Measurements from ENCODE around the gene POLR2B.

POLR2B gene

GRCh38 chr4:57061395-57061794, 82.7 kb downstream of the POLR2B start:
- Histone ChIP-seq H3K4me3 (ENCODE audit: insufficient read depth in 1 of 2, low read depth in 1 of 2, low read length in 2 of 2) (no peak overlapping the region), H3K4me1 (ENCODE audit: control insufficient read depth, insufficient read depth, low read depth, low read length) (peaks cover 27% of the 10 kb centered on the region), H3K9me3 (ENCODE audit: control insufficient read depth, low read length) (no peaks in the 10 kb centered on the region), H4K91ac (ENCODE audit: low read length) (no peak overlapping the region), H3K27me3 (ENCODE audit: control insufficient read depth in 1 of 2, insufficient read depth in 1 of 2, low read length in 2 of 2) (peaks cover 0 to 11% of the 10 kb centered on the region in 2 experiments), H2BK15ac (ENCODE audit: low read depth, poor library complexity, severe bottlenecking) (no peak overlapping the region), H3K23ac (ENCODE audit: low read length in 2 of 2) (no peak overlapping the region), H2BK12ac (ENCODE audit: low read length in 2 of 2) (no peak overlapping the region), H2BK5ac (ENCODE audit: low read depth, low read length, poor library complexity, severe bottlenecking) (no peak overlapping the region), H4K8ac (ENCODE audit: low read length) (no peak overlapping the region), H2AFZ (ENCODE audit: low read depth, low read length) (no peak overlapping the region), H3K79me1 (replicated peaks; ENCODE audit: low read length, poor library complexity, severe bottlenecking) (no peaks in the 10 kb centered on the region), H3K36me3 (ENCODE audit: control insufficient read depth in 1 of 2, insufficient read depth in 2 of 2, low read depth in 1 of 2, low read length in 2 of 2) (peaks cover 0 to 21% of the 10 kb centered on the region in 2 experiments), H2BK120ac (ENCODE audit: low read depth, low read length) (no peak overlapping the region), H3K4ac (ENCODE audit: low read depth in 1 of 2, low read length in 2 of 2) (no peak overlapping the region), H2AK5ac (ENCODE audit: low read length, severe bottlenecking) (no peak overlapping the region), H3K9ac (ENCODE audit: low read length) (no peak overlapping the region), H3K18ac (ENCODE audit: low read depth in 1 of 2, low read length in 2 of 2) (no peak overlapping the region), H3K27ac (ENCODE audit: low read length, poor library complexity, severe bottlenecking) (peak overlapping the region; percentile 77), H3K14ac (ENCODE audit: low read length in 2 of 2) (no peak overlapping the region), H3K4me2 (ENCODE audit: low read length, poor library complexity, severe bottlenecking) (no peak overlapping the region)
- WGBS: 68% methylated on average over 3 of the region's 5 CpGs
- DNase-seq: peak; percentile 61

DNA sequence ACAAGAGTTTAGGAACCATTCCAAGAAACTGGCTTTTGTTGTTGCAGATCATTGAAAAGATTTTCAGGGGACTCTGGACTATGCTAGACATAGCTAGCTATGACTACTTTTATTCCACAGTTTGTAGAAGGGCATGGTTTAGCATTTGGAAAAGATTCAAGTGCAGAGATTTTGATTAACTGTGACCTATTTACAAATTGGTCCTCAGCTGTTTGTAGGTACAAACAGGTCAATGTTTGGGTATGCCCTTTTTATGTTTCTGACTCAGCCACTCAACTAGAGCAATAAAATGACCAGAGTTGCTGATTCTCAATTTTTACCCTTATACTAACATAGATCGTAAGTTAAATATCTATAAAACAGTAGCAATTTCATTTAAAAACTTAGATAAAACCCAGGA, 84.8 kb downstream of the POLR2B start:
- DNase-seq: no peak
- H3K23ac ChIP-seq (ENCODE audit: low read length in 2 of 2): no peak overlapping the region
- H3K27me3 ChIP-seq (ENCODE audit: control insufficient read depth in 1 of 2, insufficient read depth in 1 of 2, low read length in 2 of 2): no peaks in the 10 kb centered on the region
- no peak overlapping the region for H4K8ac ChIP-seq (ENCODE audit: low read length)
- no peak overlapping the region for H4K91ac ChIP-seq (ENCODE audit: low read length)
- peaks cover 29% of the 10 kb centered on the region for H3K4me1 ChIP-seq (ENCODE audit: control insufficient read depth, insufficient read depth, low read depth, low read length)
- H3K4me3 ChIP-seq (ENCODE audit: insufficient read depth in 1 of 2, low read depth in 1 of 2, low read length in 2 of 2): no peak overlapping the region
- no peak overlapping the region for H2BK15ac ChIP-seq (ENCODE audit: low read depth, poor library complexity, severe bottlenecking)
- H2BK12ac ChIP-seq (ENCODE audit: low read length in 2 of 2): no peak overlapping the region
- H3K9ac ChIP-seq (ENCODE audit: low read length): no peak overlapping the region
- no peak overlapping the region for H2BK5ac ChIP-seq (ENCODE audit: low read depth, low read length, poor library complexity, severe bottlenecking)
- no CpG with 5 or more reads among the region's 1 CpG for WGBS
- no peaks in the 10 kb centered on the region for H3K9me3 ChIP-seq (ENCODE audit: control insufficient read depth, low read length)
- peak overlapping the region; percentile 77 for H3K27ac ChIP-seq (ENCODE audit: low read length, poor library complexity, severe bottlenecking)
- H3K79me1 ChIP-seq (replicated peaks; ENCODE audit: low read length, poor library complexity, severe bottlenecking): no peaks in the 10 kb centered on the region
- no peak overlapping the region for H3K18ac ChIP-seq (ENCODE audit: low read depth in 1 of 2, low read length in 2 of 2)
- no peak overlapping the region for H2AK5ac ChIP-seq (ENCODE audit: low read length, severe bottlenecking)
- no peak overlapping the region for H3K4ac ChIP-seq (ENCODE audit: low read depth in 1 of 2, low read length in 2 of 2)
- H3K14ac ChIP-seq (ENCODE audit: low read length in 2 of 2): no peak overlapping the region
- H2BK120ac ChIP-seq (ENCODE audit: low read depth, low read length): no peak overlapping the region
- H2AFZ ChIP-seq (ENCODE audit: low read depth, low read length): no peak overlapping the region
- no peak overlapping the region for H3K4me2 ChIP-seq (ENCODE audit: low read length, poor library complexity, severe bottlenecking)
- H3K36me3 ChIP-seq (ENCODE audit: control insufficient read depth in 1 of 2, insufficient read depth in 2 of 2, low read depth in 1 of 2, low read length in 2 of 2): peaks cover 0 to 19% of the 10 kb centered on the region in 2 experiments

- H2AK5ac ChIP-seq (ENCODE audit: low read length, severe bottlenecking): peak overlapping the region; percentile 87
- H2BK120ac ChIP-seq (ENCODE audit: low read depth, low read length): no peak overlapping the region
- peak overlapping the region; percentile 70 to 85 for H2BK12ac ChIP-seq (ENCODE audit: low read length in 2 of 2)
- H3K4me2 ChIP-seq (ENCODE audit: low read length, poor library complexity, severe bottlenecking): no peak overlapping the region
- no peak overlapping the region for H4K91ac ChIP-seq (ENCODE audit: low read length)
- H3K18ac ChIP-seq (ENCODE audit: low read depth in 1 of 2, low read length in 2 of 2): peak overlapping the region in 1 of 2 experiments; percentile 88
- H3K36me3 ChIP-seq (ENCODE audit: control insufficient read depth in 1 of 2, insufficient read depth in 2 of 2, low read depth in 1 of 2, low read length in 2 of 2): peaks cover 0 to 23% of the 10 kb centered on the region in 2 experiments
- peak overlapping the region; percentile 33 for H2BK5ac ChIP-seq (ENCODE audit: low read depth, low read length, poor library complexity, severe bottlenecking)
- no peak overlapping the region for H2BK15ac ChIP-seq (ENCODE audit: low read depth, poor library complexity, severe bottlenecking)
- no peak overlapping the region for H2AFZ ChIP-seq (ENCODE audit: low read depth, low read length)
- H3K14ac ChIP-seq (ENCODE audit: low read length in 2 of 2): peak overlapping the region in 1 of 2 experiments; percentile 14
- no peaks in the 10 kb centered on the region for H3K79me1 ChIP-seq (replicated peaks; ENCODE audit: low read length, poor library complexity, severe bottlenecking)
- 33% methylated on average over 1 of the region's 2 CpGs for WGBS
- peak overlapping the region; percentile 71 for H4K8ac ChIP-seq (ENCODE audit: low read length)
- no peaks in the 10 kb centered on the region for H3K9me3 ChIP-seq (ENCODE audit: control insufficient read depth, low read length)
- no peak overlapping the region for H3K4me3 ChIP-seq (ENCODE audit: insufficient read depth in 1 of 2, low read depth in 1 of 2, low read length in 2 of 2)
- no peak overlapping the region for H3K23ac ChIP-seq (ENCODE audit: low read length in 2 of 2)
- H3K27ac ChIP-seq (ENCODE audit: low read length, poor library complexity, severe bottlenecking): peak overlapping the region; percentile 70
- H3K4ac ChIP-seq (ENCODE audit: low read depth in 1 of 2, low read length in 2 of 2): peak overlapping the region in 1 of 2 experiments; percentile 63
- peaks cover 30% of the 10 kb centered on the region for H3K4me1 ChIP-seq (ENCODE audit: control insufficient read depth, insufficient read depth, low read depth, low read length)
- no peak for DNase-seq
- H3K27me3 ChIP-seq (ENCODE audit: control insufficient read depth in 1 of 2, insufficient read depth in 1 of 2, low read length in 2 of 2): no peaks in the 10 kb centered on the region
- peak overlapping the region; percentile 61 for H3K9ac ChIP-seq (ENCODE audit: low read length)
Measured at GRCh38 chr4:57064120-57064519, 85.4 kb downstream of the POLR2B start.

DNA sequence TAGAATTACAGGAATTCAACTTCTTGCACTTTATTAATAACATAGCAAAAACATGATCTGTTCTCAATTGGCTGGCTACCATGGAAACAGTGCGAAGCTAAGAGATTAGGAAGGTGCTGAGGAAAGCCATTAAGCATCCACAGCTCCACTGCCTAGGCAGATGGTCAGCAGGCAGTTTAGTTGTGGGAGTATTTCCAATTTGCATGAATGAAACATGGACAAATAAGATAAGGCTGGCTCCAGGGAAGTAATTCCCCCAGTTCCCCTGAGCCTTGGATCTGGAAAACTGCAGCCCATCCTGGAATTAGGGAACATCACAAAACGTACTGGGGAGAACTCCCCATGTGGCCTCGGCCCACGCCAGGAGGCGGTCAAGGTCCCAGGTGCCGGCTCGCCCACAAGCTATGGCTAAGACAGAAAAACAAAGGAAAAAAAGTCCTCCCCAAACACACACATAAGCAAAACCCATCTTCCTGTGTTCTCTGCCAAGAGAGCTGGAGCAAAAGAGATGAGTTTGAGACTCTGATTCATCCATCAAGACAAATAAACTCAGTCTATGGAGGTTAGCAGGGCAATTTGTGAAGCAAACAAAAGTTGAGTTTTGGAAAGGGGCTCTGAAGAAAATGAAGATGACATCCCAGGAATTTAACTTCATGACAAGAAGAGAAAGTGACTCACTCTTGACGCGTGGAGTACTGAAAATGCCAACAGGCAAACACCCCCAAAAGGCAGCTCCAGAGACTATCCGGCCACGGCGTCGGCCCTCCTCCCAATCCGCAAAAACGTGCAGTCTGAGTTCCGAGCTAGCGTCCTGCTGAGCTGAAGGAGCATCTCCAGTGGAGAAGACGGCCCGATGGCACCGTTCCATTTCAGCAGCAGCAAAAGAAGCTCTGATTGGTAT, 86.4 kb downstream of the POLR2B start:
- Histone ChIP-seq H3K79me1 (replicated peaks; ENCODE audit: low read length, poor library complexity, severe bottlenecking) (peaks cover 1% of the 10 kb centered on the region), H4K91ac (ENCODE audit: low read length) (peak overlapping the region; percentile 58), H3K36me3 (ENCODE audit: control insufficient read depth in 1 of 2, insufficient read depth in 2 of 2, low read depth in 1 of 2, low read length in 2 of 2) (peaks cover 0 to 30% of the 10 kb centered on the region in 2 experiments), H3K18ac (ENCODE audit: low read depth in 1 of 2, low read length in 2 of 2) (peak overlapping the region; percentile 90 to 94), H3K4ac (ENCODE audit: low read depth in 1 of 2, low read length in 2 of 2) (peak overlapping the region; percentile 70 to 76), H3K27ac (ENCODE audit: low read length, poor library complexity, severe bottlenecking) (peak overlapping the region; percentile 70), H3K14ac (ENCODE audit: low read length in 2 of 2) (peak overlapping the region in 1 of 2 experiments; percentile 14), H3K9me3 (ENCODE audit: control insufficient read depth, low read length) (no peaks in the 10 kb centered on the region), H2BK15ac (ENCODE audit: low read depth, poor library complexity, severe bottlenecking) (peak overlapping the region; percentile 64), H3K23ac (ENCODE audit: low read length in 2 of 2) (peak overlapping the region in 1 of 2 experiments; percentile 85), H2BK120ac (ENCODE audit: low read depth, low read length) (no peak overlapping the region), H3K4me1 (ENCODE audit: control insufficient read depth, insufficient read depth, low read depth, low read length) (peaks cover 35% of the 10 kb centered on the region), H2AK5ac (ENCODE audit: low read length, severe bottlenecking) (peak overlapping the region; percentile 21), H3K4me2 (ENCODE audit: low read length, poor library complexity, severe bottlenecking) (peak overlapping the region; percentile 60), H3K9ac (ENCODE audit: low read length) (peak overlapping the region; percentile 61), H4K8ac (ENCODE audit: low read length) (peak overlapping the region; percentile 57), H3K4me3 (ENCODE audit: insufficient read depth in 1 of 2, low read depth in 1 of 2, low read length in 2 of 2) (peak overlapping the region in 1 of 2 experiments; percentile 58), H2AFZ (ENCODE audit: low read depth, low read length) (no peak overlapping the region), H3K27me3 (ENCODE audit: control insufficient read depth in 1 of 2, insufficient read depth in 1 of 2, low read length in 2 of 2) (no peaks in the 10 kb centered on the region), H2BK12ac (ENCODE audit: low read length in 2 of 2) (peak overlapping the region; percentile 44 to 86), H2BK5ac (ENCODE audit: low read depth, low read length, poor library complexity, severe bottlenecking) (peak overlapping the region; percentile 71)
- DNase-seq: peak; percentile 91
- 28% methylated on average over 20 of the region's 20 CpGs for WGBS
